ENCODE results near the gene RSPRY1.

RSPRY1 gene

DNA sequence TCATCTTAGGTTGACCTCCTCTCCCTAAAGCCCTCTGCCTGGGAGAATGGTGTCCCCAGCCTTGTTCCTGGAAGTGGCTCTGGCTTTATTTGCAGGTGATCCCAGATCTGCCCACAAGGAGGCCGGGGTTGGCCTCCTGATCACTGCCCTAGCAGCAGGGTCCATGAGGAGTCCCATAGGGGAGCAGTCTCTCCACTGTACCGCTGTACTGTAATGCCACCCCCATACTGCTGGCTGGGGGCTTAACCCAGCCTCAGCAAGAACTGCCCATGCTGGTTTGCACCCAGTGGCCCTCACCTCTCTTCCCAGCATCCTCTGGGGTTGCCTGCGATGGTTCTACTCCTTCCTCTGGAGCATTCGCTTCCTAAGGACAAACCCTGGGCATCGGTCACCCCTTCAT is 39.4 kb upstream of the RSPRY1 start:
- Histone ChIP-seq H3K4me1 (ENCODE audit: control insufficient read depth, insufficient read depth, low read length) (no peaks in the 10 kb centered on the region), H3K36me3 (ENCODE audit: control insufficient read depth, insufficient read depth, low read length) (no peaks in the 10 kb centered on the region), H3K9ac (ENCODE audit: low read length) (no peak overlapping the region), H3K4me3 (ENCODE audit: low read length) (no peak overlapping the region), H3K27me3 (ENCODE audit: control insufficient read depth, insufficient read depth, low read length) (no peaks in the 10 kb centered on the region), H3K27ac (ENCODE audit: low read depth, low read length) (no peak overlapping the region)

DNA sequence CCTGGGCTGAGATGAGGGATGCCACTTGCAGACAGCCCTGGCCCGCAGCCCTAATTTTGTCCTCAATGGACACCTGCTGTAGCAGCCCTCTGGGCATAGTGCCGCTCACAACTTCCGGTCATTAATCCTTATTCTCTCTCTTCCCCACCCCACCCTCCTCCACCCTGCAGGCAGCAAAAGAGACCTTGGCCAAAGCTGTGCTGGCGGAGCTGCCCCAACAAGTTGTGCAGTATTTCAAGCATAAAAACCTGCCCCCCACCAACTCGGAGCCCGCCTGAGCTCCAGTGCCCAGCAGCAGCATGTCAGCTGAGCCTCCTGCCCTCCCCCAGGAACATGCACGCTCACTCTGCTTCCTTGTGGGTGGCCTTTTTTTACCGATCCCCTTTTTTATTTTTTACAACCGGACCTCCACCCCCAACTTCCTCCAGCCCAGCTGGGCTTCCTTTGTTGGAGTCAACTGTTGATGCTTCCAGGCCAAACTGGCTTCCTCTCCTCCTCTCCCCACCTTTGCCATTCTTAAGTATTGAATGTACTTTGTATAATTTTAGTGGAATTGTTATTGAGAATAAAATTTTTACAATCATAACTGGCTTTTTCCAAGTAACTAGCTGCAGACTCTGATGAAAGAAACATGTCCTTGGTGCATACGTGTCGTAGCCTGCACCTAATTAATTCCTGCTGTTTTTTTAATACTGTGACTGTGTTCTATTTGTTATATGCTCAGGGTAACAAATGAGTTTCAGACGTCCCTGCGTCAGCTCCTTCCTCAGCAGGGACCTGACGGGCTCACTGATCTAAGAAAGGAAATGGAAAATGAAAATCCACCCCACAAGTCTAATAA is 38.5 kb upstream of the RSPRY1 start:
- Histone ChIP-seq H3K9ac (ENCODE audit: low read length) (no peak overlapping the region), H3K27me3 (ENCODE audit: control insufficient read depth, insufficient read depth, low read length) (no peaks in the 10 kb centered on the region), H3K36me3 (ENCODE audit: control insufficient read depth, insufficient read depth, low read length) (peaks cover under 1% of the 10 kb centered on the region), H3K27ac (ENCODE audit: low read depth, low read length) (no peak overlapping the region), H3K4me3 (ENCODE audit: low read length) (no peak overlapping the region), H3K4me1 (ENCODE audit: control insufficient read depth, insufficient read depth, low read length) (no peaks in the 10 kb centered on the region)

DNA sequence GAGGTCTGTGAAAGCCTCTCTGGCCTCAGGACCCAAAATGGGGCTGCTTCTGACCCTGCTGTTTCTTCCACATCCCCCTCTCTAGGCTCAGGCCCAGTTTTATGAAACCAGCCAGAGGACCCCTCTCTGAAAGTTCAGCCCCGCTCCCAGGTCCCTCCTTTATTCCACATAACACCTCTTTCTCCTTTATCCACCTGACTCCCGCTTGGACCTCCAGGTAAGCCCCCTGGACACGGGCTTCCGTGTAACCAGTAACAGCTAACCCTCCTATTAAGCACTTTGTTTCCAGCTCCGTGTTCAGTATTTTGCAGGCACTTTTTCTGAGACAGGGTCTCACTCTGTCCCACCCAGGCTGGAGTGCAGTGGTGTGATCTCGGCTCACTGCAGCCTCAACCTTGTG is 37.6 kb upstream of the RSPRY1 start:
- H3K4me3 ChIP-seq (ENCODE audit: low read length), result no peak overlapping the region
- peaks cover 5% of the 10 kb centered on the region for H3K36me3 ChIP-seq (ENCODE audit: control insufficient read depth, insufficient read depth, low read length)
- no peaks in the 10 kb centered on the region for H3K27me3 ChIP-seq (ENCODE audit: control insufficient read depth, insufficient read depth, low read length)
- H3K27ac ChIP-seq (ENCODE audit: low read depth, low read length), result no peak overlapping the region
- no peak overlapping the region for H3K9ac ChIP-seq (ENCODE audit: low read length)
- H3K4me1 ChIP-seq (ENCODE audit: control insufficient read depth, insufficient read depth, low read length), result no peaks in the 10 kb centered on the region

DNA sequence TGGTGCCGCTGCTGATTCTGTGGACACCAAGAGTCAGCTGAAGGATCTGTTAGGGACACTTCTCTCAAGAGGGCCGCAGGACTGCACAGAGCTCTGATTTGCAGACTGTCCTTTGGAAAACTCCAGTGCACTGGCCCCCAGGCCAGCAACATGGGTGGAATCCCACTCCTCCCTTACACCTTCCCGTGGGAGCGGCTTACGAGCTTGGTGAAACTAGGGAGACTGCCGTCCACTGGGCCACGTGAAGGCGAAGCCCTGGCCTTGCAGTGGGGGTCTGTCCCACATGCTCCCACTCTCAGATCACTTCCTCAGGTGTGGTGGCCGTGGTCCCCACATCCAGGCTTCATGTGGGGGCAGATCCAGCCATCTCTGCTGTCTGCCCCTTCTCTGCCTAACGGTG is 36.7 kb upstream of the RSPRY1 start:
- no peak overlapping the region for H3K4me3 ChIP-seq (ENCODE audit: low read length)
- H3K36me3 ChIP-seq (ENCODE audit: control insufficient read depth, insufficient read depth, low read length), result peaks cover 10% of the 10 kb centered on the region
- H3K4me1 ChIP-seq (ENCODE audit: control insufficient read depth, insufficient read depth, low read length), result no peaks in the 10 kb centered on the region
- H3K27ac ChIP-seq (ENCODE audit: low read depth, low read length), result no peak overlapping the region
- H3K27me3 ChIP-seq (ENCODE audit: control insufficient read depth, insufficient read depth, low read length), result no peaks in the 10 kb centered on the region
- no peak overlapping the region for H3K9ac ChIP-seq (ENCODE audit: low read length)

DNA sequence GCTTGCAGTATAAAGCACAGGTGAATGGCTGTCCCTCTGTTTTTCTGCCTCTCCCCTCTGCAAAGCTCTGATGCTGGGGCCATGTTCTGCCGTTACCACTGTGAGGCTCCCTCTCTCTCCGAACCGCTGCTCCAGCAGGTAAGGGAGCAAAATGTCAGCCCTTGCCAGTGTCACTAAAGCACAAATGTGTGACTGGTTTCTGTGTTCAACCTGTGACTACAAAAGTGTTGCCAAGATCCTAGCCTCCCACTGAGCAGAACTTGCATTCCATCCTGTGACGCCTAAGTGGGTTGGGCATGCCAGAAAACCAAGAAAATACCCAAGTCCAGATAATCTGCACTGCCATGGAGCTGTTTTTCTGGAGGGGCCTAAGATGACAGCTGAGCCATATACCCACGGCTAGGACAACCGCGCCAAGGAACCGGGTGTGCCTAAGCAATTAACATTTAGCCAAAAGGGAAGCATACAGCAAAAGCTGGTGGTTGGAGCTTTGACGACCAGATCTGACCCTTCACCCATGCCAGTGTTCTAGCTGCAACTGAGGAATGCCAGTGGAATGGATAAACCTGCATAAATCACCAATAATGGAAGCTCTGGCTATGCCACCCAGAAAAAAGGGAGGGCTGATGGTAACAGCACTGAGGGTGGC is 35.3 kb upstream of the RSPRY1 start:
- no peaks in the 10 kb centered on the region for H3K4me1 ChIP-seq (ENCODE audit: control insufficient read depth, insufficient read depth, low read length)
- H3K4me3 ChIP-seq (ENCODE audit: low read length), result no peak overlapping the region
- H3K27me3 ChIP-seq (ENCODE audit: control insufficient read depth, insufficient read depth, low read length), result no peaks in the 10 kb centered on the region
- H3K36me3 ChIP-seq (ENCODE audit: control insufficient read depth, insufficient read depth, low read length), result peaks cover 10% of the 10 kb centered on the region
- H3K27ac ChIP-seq (ENCODE audit: low read depth, low read length), result no peak overlapping the region
- no peak overlapping the region for H3K9ac ChIP-seq (ENCODE audit: low read length)

DNA sequence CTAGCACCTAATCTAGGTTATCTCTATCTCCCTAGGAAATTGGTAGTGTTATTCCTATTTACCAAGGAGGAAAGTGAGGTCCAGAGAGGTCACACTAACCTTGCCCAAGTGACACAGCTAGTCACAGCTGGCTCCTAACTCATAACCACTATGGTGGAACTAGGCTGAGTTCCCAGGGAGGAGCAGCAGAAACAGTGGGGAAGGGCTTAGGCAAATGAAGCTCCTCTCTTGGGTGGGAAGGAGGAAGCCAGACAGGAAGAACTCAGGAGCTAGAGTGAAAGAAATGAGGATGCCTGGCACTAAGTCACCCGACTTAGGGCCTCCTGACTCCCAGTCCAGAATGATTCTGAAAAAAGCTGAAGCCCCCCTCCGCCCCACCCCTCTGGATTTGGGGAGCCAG is 34.8 kb upstream of the RSPRY1 start:
- no peak overlapping the region for H3K27ac ChIP-seq (ENCODE audit: low read depth, low read length)
- H3K4me3 ChIP-seq (ENCODE audit: low read length), result no peak overlapping the region
- H3K27me3 ChIP-seq (ENCODE audit: control insufficient read depth, insufficient read depth, low read length), result no peaks in the 10 kb centered on the region
- no peak overlapping the region for H3K9ac ChIP-seq (ENCODE audit: low read length)
- no peaks in the 10 kb centered on the region for H3K4me1 ChIP-seq (ENCODE audit: control insufficient read depth, insufficient read depth, low read length)
- peaks cover 10% of the 10 kb centered on the region for H3K36me3 ChIP-seq (ENCODE audit: control insufficient read depth, insufficient read depth, low read length)

DNA sequence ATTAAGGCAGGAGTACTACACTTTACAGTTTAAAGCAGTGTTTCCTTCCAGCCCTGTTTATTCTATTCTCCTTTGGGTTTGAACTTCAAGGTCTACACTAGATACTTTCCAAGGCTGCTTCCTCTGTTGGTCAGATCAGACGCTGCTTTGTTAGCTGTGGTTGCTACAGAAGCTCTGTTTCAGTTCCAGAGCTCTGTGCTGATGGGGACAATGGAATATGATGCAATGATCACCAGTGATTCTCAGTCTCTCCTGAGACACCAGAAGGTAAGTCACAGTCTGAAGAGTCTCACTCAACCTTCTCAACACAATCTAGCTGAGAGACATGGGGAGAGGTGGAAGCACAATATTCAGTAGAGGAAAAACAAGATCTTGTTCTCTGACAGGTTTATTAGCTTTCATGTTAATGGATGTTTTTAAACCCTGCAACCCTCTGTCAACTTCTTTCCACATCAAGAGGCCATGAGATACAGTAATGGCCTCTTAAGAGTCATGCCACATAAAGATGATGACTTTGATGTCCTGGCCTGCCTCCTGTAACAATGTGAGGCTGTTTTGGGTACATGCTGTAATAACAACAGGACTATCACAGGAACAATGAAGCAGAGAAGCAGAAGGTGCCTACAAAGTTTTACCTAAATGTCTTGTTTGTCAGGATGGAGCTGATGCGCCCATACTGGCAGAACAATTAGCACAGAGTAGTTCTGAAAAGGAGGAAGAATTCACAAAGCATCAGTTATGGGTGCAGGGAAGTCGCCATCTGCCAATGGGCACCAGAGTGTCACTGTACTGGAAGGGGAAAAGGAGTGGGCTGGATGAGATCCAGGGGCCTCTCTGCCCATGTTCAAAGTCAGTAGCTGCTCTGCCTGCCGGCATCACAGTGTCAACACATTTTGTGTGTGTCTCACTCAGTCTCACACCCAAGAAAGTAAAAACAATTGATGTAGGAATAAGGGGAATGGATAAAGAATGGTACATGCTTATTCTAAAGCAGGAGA is 33.7 kb upstream of the RSPRY1 start:
- H3K4me1 ChIP-seq (ENCODE audit: control insufficient read depth, insufficient read depth, low read length), result no peaks in the 10 kb centered on the region
- H3K9ac ChIP-seq (ENCODE audit: low read length), result no peak overlapping the region
- peaks cover 10% of the 10 kb centered on the region for H3K36me3 ChIP-seq (ENCODE audit: control insufficient read depth, insufficient read depth, low read length)
- H3K27me3 ChIP-seq (ENCODE audit: control insufficient read depth, insufficient read depth, low read length), result no peaks in the 10 kb centered on the region
- H3K4me3 ChIP-seq (ENCODE audit: low read length), result no peak overlapping the region
- no peak overlapping the region for H3K27ac ChIP-seq (ENCODE audit: low read depth, low read length)

DNA sequence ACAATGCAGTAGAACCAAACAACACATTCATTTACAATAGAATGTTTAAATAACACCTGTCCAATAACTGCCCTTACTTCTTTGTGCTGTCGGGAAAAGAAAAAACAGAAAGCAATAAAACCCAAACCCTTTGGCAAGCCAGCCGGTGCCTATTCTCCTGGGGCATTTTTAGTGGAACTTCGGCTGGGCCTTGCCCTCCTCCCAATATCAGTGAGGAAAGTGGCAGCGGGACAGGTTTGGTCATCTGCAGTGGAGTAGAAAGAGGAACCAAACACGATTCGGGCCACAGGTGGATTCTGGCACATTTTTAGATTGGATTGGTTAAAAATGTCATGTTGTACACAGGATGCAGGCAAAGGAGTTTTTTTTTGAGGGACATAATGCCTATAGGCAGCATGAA is 32.3 kb upstream of the RSPRY1 start:
- Histone ChIP-seq H3K36me3 (ENCODE audit: control insufficient read depth, insufficient read depth, low read length) (peaks cover 10% of the 10 kb centered on the region), H3K27ac (ENCODE audit: low read depth, low read length) (no peak overlapping the region), H3K4me1 (ENCODE audit: control insufficient read depth, insufficient read depth, low read length) (no peaks in the 10 kb centered on the region), H3K27me3 (ENCODE audit: control insufficient read depth, insufficient read depth, low read length) (no peaks in the 10 kb centered on the region), H3K9ac (ENCODE audit: low read length) (no peak overlapping the region), H3K4me3 (ENCODE audit: low read length) (no peak overlapping the region)

DNA sequence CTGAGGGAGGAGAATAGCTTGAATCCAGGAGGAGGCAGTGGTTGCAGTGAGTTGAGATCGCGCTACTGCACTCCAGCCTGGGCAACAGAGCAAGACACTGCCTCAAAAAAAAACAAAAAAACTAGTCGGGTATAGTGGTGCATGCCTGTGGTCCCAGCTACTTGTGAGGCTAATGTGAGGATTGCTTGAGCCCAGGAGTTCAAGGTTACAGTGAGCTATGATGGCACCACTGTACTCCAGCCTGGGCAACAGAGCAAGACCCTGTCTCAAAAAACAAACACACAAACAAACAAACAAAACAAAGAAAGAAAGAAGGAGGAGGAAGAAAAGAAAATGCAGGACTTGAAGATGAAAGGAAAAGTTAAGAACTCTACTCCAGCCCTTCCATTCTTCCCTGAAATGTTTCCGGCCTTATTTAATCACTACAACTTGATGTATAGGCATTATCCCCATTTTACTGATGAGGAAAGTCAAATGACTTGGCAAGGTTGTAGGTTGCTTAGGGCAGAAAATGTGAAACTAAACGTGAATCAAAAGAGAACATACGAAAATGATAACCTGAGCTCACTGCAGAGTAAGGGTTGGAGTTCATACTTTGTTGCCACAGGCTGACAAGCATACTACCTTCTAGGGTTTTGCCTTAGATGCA is 30.3 kb upstream of the RSPRY1 start:
- no peaks in the 10 kb centered on the region for H3K4me1 ChIP-seq (ENCODE audit: control insufficient read depth, insufficient read depth, low read length)
- no peak overlapping the region for H3K27ac ChIP-seq (ENCODE audit: low read depth, low read length)
- no peak overlapping the region for H3K9ac ChIP-seq (ENCODE audit: low read length)
- H3K4me3 ChIP-seq (ENCODE audit: low read length), result no peak overlapping the region
- H3K36me3 ChIP-seq (ENCODE audit: control insufficient read depth, insufficient read depth, low read length), result peaks cover 15% of the 10 kb centered on the region
- no peaks in the 10 kb centered on the region for H3K27me3 ChIP-seq (ENCODE audit: control insufficient read depth, insufficient read depth, low read length)

DNA sequence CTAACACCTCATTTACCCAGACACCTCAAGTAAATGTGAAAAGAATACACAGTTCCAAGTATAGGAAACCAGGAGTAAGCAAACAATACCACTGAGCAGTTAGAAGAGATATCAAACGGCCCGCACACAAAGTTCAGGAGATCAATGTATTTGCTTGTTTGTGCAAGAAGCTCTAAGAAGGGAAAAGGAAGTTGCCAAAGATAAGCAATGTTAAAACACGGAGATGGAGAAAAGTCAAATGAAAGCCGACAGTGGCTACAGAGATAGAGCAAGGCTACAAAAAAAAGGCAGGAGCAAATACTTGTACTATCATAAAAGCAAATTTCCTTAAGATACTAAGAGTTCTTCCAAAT is 29.8 kb upstream of the RSPRY1 start:
- Histone ChIP-seq H3K27me3 (ENCODE audit: control insufficient read depth, insufficient read depth, low read length) (no peaks in the 10 kb centered on the region), H3K4me1 (ENCODE audit: control insufficient read depth, insufficient read depth, low read length) (no peaks in the 10 kb centered on the region), H3K4me3 (ENCODE audit: low read length) (no peak overlapping the region), H3K27ac (ENCODE audit: low read depth, low read length) (no peak overlapping the region), H3K36me3 (ENCODE audit: control insufficient read depth, insufficient read depth, low read length) (peaks cover 15% of the 10 kb centered on the region), H3K9ac (ENCODE audit: low read length) (no peak overlapping the region)

DNA sequence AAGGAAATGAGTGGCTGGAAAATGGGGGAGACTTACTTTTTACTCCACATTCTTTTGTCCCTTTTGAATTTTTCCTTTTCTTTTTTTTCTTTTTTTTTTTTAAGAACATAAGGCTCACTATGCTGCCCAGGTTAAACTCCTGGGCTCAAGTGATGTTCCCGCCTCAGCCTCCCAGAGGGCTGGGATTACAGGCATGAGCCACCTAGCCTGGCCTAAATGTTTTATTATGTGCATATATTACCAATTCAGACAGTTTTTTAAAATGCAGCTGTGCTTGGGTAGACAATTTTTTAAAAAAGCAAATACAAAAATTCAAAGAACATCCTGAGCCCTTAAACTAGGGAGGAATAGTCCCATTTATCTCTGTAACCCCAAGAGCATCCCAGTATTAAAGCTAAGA is 28.6 kb upstream of the RSPRY1 start:
- Histone ChIP-seq H3K9ac (ENCODE audit: low read length) (no peak overlapping the region), H3K4me1 (ENCODE audit: control insufficient read depth, insufficient read depth, low read length) (no peaks in the 10 kb centered on the region), H3K36me3 (ENCODE audit: control insufficient read depth, insufficient read depth, low read length) (peaks cover 14% of the 10 kb centered on the region), H3K4me3 (ENCODE audit: low read length) (no peak overlapping the region), H3K27me3 (ENCODE audit: control insufficient read depth, insufficient read depth, low read length) (no peaks in the 10 kb centered on the region), H3K27ac (ENCODE audit: low read depth, low read length) (no peak overlapping the region)

DNA sequence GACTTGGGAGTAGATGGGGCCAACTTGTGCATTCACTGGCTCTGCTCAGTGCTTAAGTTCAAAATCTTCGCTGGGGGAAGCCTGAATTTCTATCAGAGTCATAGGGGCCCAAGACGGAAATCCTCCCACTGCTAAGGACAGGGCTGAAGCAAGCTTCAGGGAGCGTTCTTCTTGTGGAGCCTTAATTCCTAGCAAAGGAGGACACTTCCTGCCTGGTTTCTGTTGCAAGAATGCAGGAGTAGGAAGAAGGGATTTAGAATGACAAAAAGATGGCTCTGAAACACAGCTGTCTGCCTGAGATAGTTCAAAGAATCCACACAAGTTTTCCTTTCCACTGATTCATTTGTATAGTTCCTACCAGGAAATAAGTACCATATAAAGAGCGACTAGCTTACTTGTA is 26.7 kb upstream of the RSPRY1 start:
- no peak overlapping the region for H3K27ac ChIP-seq (ENCODE audit: low read depth, low read length)
- no peak overlapping the region for H3K4me3 ChIP-seq (ENCODE audit: low read length)
- H3K9ac ChIP-seq (ENCODE audit: low read length), result no peak overlapping the region
- no peaks in the 10 kb centered on the region for H3K4me1 ChIP-seq (ENCODE audit: control insufficient read depth, insufficient read depth, low read length)
- H3K36me3 ChIP-seq (ENCODE audit: control insufficient read depth, insufficient read depth, low read length), result peaks cover 10% of the 10 kb centered on the region
- H3K27me3 ChIP-seq (ENCODE audit: control insufficient read depth, insufficient read depth, low read length), result no peaks in the 10 kb centered on the region

Measured in rectal smooth muscle tissue (tissue), 1 donor.